GM21528 (cell line): ENCODE measurements around the gene PPP6R1.

Experiments
- ATAC-seq: cut with Tn5 transposase; IDR thresholded peaks from one replicate; pipeline ENCODE4 v1.9.1; 2021; ENCODE audit warnings: mild to moderate bottlenecking, moderate library complexity; ENCODE audit not compliant: unreplicated experiment, low FRiP score

The PPP6R1 gene

DNA sequence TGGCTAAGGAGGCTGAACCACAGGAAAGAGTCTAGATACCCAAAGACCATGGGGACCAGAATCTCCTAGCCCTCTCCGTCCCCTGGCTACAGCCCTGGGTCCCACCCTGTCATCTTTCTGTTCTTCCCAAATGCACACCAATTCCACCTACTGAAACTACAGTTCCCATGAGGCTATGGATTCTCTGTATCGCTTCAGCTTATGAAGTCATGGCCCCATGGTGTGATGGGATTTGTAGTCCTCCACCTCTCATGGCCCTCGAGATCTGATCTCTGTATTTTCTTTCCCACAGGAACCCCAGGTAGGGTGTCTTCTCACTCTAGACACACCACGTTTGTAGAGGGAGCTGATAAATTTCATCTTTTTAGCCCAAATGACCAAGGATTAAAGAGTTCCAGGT lies 61.3 kb downstream of the PPP6R1 start:
- no peak for ATAC-seq

DNA sequence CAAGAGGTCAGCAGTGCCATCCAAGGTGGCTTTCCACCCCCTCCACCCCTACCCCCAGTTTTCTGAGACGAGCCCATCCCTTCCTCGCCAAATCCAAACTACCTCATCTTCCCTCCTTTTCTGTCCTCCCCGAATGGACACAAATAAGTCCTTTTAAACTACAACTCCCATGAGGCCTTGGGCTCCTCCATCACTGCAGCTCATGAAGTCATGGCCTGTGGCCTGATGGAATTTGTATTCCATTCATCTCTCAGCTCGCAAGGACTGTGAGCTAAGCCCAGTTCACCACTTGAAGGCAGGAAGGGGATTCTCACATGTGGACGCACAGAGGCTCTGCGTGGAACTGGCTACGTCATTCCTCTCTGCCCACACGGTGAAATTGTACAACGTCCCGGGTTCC lies 62.0 kb downstream of the PPP6R1 start:
- no peak for ATAC-seq

DNA sequence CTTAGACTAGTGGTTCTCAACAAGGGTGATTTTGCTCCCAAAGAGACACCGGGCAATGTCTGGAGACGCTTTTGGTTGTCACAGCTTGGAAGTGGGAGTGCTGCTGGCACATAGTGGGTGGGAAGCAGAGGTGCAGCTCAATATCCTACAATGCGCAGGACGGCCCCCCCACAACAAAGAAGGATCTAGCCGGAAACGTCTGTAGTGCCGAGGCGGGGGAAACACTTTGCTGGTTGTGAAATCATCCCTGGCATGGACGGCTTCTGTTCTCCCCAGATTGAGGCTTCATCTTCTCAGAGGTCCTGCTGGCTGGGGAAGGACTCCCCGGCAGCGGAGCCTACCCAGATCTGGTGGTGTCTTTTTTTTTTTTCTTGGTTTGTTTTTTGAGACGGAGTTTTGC lies 65.3 kb downstream of the PPP6R1 start:
- ATAC-seq: no peak

- ATAC-seq: no peak
These were observed 69.4 kb downstream of the PPP6R1 start for GRCh38 chr19:55189403-55189835.

DNA sequence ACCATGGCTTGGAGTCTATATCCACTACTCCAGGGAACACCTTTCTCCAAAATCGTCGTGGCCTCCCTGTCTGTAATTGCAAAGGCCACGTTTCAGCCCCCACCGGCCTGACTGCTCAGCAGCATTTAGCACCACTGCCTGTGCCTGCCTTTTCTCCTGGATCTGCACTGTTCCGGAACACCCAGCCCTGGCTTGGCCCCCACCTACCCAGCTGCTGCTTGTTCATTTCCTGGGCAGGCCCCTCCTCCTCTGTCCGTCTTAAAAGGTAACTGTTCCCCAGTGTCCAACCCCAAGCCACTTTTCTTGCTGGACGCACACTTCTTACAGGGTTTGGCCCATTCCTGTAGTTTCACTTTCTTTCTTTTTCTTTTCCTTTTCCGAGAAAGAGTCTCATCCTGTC lies 70.2 kb downstream of the PPP6R1 start:
- no peak for ATAC-seq

- no peak for ATAC-seq
These were observed 72.7 kb downstream of the PPP6R1 start for GRCh38 chr19:55186080-55186479.

- no peak for ATAC-seq
These were observed 77.1 kb downstream of the PPP6R1 start for GRCh38 chr19:55181740-55182139.
